Uterus (tissue), 4 donors: Measurements from ENCODE around the gene RRAD. TPM values are rescaled to one million over a fixed set of nuclear protein-coding genes. Genes with fewer than 3 reads are reported as not detected.
"Not testable (repeated sequence)": the region's sequence is repeated elsewhere in the genome, so short reads cannot be mapped to it uniquely, and the experiment has no call there.

Source experiments
- DNase-seq, 2 donors: peaks; one replicate each; pipeline ENCODE4 v3.0.0-alpha.2; 2019 to 2020
- H3K27ac ChIP-seq, 2 donors: fragments of 200-600 bp; sonication (generic); 1 replicate in 1 of 2; 2 replicates in 1 of 2; pipeline ENCODE4 v1.5.1; 2016 to 2018
- H3K27me3 ChIP-seq, 2 donors: fragments of 200-600 bp; sonication (generic); one replicate each; pipeline ENCODE4 v1.5.1; 2018 to 2019; ENCODE audit warnings: control low read depth in 1 of 2
- H3K36me3 ChIP-seq, 2 donors: fragments of 200-600 bp; sonication (generic); one replicate each; pipeline ENCODE4 v1.5.1; 2019; ENCODE audit warnings: control low read depth in 1 of 2
- H3K4me1 ChIP-seq, 2 donors: fragments of 200-600 bp; sonication (generic); one replicate each; pipeline ENCODE4 v1.5.1; 2018 to 2019; ENCODE audit warnings: control low read depth in 1 of 2
- H3K4me3 ChIP-seq, 2 donors: fragments of 200-600 bp; sonication (generic); 1 replicate in 1 of 2; 2 replicates in 1 of 2; pipeline ENCODE4 v1.5.1; 2018 to 2019; ENCODE audit warnings: mild to moderate bottlenecking in 1 of 2
- H3K9me3 ChIP-seq, 2 donors: fragments of 200-600 bp; sonication (generic); one replicate each; pipeline ENCODE4 v1.5.1; 2019; ENCODE audit warnings: control low read depth in 1 of 2
- POLR2A ChIP-seq, 2 donors: fragments of 450-650 bp; IDR thresholded peaks; one replicate each; pipeline ENCODE4 v1.6.1; 2016; ENCODE audit warnings: antibody characterized with exemption in 2 of 2, mild to moderate bottlenecking in 1 of 2, moderate library complexity in 1 of 2
- intact Hi-C: fragments of 100-400 bp; cut with DNase I; formaldehyde crosslinking; loops from one replicate; pipeline ENCODE4 v1.15.1; 2023; ENCODE audit warnings: low total_unique reads
- total RNA-seq, 4 donors: library from RNA; depleted of rRNA in 3 of 4; stranded (reverse); fragments of >200 nt in 3 of 4; gene quantifications; one replicate each; pipeline versions ENCODE4 v1.1.0 to v1.2.4, GENCODE V29; 2014 to 2023
- TF ChIP-seq, protein P1 (sequence below), 4 experiments: fragments of 200-600 bp in 2 of 4; fragments of 450-650 bp in 2 of 4; sonication (generic) in 2 of 4; IDR thresholded peaks; one replicate each; pipeline ENCODE4 v1.5.1; 2016 to 2019; ENCODE audit warnings: antibody characterized with exemption in 4 of 4, mild to moderate bottlenecking in 2 of 4, moderate library complexity in 1 of 4
- donor health status: DM: yes; HTN: yes; CAD: no.

RRAD gene
- total RNA-seq, 4 donors from 2014 or later = 7.5 to 32.8 (median 18.8) TPM

DNA sequence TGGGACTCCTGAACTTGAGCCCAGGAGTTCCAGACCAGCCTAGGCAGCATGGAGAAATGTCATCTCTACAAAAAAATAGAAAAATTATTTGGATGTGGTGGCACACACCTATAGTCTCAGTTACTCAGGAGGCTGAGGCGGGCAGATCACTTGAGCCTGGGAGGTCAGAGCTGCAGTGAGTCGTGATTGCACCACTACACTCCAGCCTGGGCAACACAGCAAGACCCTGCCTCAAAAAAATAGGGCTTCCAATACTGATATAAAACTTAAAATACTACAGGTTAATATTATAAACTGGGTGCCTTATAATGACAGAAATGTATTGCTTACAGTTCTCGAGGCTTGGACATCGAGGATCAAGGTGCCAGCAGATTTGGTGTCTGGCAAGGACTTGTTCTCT, 20.6 kb upstream of the RRAD start:
- Histone ChIP-seq H3K4me1 (peaks cover 0 to 7% of the 10 kb centered on the region in 2 donors), H3K36me3 (no peaks in the 10 kb centered on the region), H3K27ac (no peak overlapping the region), H3K27me3 (no peaks in the 10 kb centered on the region), H3K9me3 (no peaks in the 10 kb centered on the region), H3K4me3 (no peak overlapping the region)
- TF ChIP-seq, protein P1, sequence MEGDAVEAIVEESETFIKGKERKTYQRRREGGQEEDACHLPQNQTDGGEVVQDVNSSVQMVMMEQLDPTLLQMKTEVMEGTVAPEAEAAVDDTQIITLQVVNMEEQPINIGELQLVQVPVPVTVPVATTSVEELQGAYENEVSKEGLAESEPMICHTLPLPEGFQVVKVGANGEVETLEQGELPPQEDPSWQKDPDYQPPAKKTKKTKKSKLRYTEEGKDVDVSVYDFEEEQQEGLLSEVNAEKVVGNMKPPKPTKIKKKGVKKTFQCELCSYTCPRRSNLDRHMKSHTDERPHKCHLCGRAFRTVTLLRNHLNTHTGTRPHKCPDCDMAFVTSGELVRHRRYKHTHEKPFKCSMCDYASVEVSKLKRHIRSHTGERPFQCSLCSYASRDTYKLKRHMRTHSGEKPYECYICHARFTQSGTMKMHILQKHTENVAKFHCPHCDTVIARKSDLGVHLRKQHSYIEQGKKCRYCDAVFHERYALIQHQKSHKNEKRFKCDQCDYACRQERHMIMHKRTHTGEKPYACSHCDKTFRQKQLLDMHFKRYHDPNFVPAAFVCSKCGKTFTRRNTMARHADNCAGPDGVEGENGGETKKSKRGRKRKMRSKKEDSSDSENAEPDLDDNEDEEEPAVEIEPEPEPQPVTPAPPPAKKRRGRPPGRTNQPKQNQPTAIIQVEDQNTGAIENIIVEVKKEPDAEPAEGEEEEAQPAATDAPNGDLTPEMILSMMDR (IDR thresholded peaks at IDR 0.05) = no peak
- no peak for TF ChIP-seq POLR2A (IDR thresholded peaks at IDR 0.05)
- intact Hi-C loops = no loop called here
- DNase-seq = no peak

GRCh38 chr16:66944971-66945370, 19.6 kb upstream of the RRAD start:
- H3K36me3 ChIP-seq = not testable (repeated sequence)

GRCh38 chr16:66944054-66944441, 18.7 kb upstream of the RRAD start:
- no peak overlapping the region for H3K4me3 ChIP-seq
- no peaks in the 10 kb centered on the region for H3K9me3 ChIP-seq
- no peaks in the 10 kb centered on the region for H3K36me3 ChIP-seq
- TF ChIP-seq, protein P1 (IDR thresholded peaks at IDR 0.05) = no peak
- TF ChIP-seq POLR2A (IDR thresholded peaks at IDR 0.05) = no peak
- DNase-seq = no peak
- no peaks in the 10 kb centered on the region for H3K27me3 ChIP-seq
- peaks cover 0 to 6% of the 10 kb centered on the region in 2 donors for H3K4me1 ChIP-seq
- H3K27ac ChIP-seq = no peak overlapping the region
- intact Hi-C loops = no loop called here

More at GRCh38 chr16:66944971-66945370, 19.6 kb upstream of the RRAD start:
- H3K27me3 ChIP-seq, H3K9me3 ChIP-seq, H3K4me1 ChIP-seq, DNase-seq, intact Hi-C loops, H3K27ac ChIP-seq, H3K4me3 ChIP-seq: not testable (repeated sequence)

- Histone ChIP-seq H3K27me3 (no peaks in the 10 kb centered on the region), H3K9me3 (no peaks in the 10 kb centered on the region), H3K27ac (no peak overlapping the region), H3K36me3 (no peaks in the 10 kb centered on the region), H3K4me1 (peaks cover 0 to 1% of the 10 kb centered on the region in 2 donors), H3K4me3 (no peak overlapping the region)
- DNase-seq = no peak
- no peak for TF ChIP-seq POLR2A (IDR thresholded peaks at IDR 0.05)
- TF ChIP-seq, protein P1 (IDR thresholded peaks at IDR 0.05) = no peak
- intact Hi-C loops = no loop called here
Observed at GRCh38 chr16:66943426-66944053, 18.2 kb upstream of the RRAD start.

- Histone ChIP-seq H3K4me3 (no peak overlapping the region), H3K27me3 (no peaks in the 10 kb centered on the region), H3K36me3 (no peaks in the 10 kb centered on the region), H3K4me1 (no peaks in the 10 kb centered on the region), H3K9me3 (no peaks in the 10 kb centered on the region), H3K27ac (no peak overlapping the region)
- intact Hi-C loops = no loop called here
- TF ChIP-seq, protein P1 (IDR thresholded peaks at IDR 0.05) = no peak
- TF ChIP-seq POLR2A (IDR thresholded peaks at IDR 0.05) = no peak
- DNase-seq = no peak
Observed at GRCh38 chr16:66942981-66943380, 17.6 kb upstream of the RRAD start.

DNA sequence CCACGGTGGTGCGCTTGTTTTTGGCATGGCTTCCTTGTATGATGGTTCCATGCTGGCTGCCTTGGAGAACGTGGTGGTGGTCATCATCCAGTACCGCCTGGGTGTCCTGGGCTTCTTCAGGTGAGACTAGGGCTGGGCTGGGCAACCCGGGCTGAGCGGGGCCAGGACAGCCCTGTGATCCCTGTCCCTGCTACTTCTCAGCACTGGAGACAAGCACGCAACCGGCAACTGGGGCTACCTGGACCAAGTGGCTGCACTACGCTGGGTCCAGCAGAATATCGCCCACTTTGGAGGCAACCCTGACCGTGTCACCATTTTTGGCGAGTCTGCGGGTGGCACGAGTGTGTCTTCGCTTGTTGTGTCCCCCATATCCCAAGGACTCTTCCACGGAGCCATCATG, 14.9 kb upstream of the RRAD start:
- peaks cover 0 to 15% of the 10 kb centered on the region in 2 donors for H3K4me1 ChIP-seq
- H3K27me3 ChIP-seq = no peaks in the 10 kb centered on the region
- TF ChIP-seq, protein P1 (IDR thresholded peaks at IDR 0.05) = no peak
- TF ChIP-seq POLR2A (IDR thresholded peaks at IDR 0.05) = no peak
- no peaks in the 10 kb centered on the region for H3K9me3 ChIP-seq
- H3K4me3 ChIP-seq = no peak overlapping the region
- no peak overlapping the region for H3K27ac ChIP-seq
- intact Hi-C loops = no loop called here
- no peaks in the 10 kb centered on the region for H3K36me3 ChIP-seq
- no peak for DNase-seq
